Liver (tissue), 9 donors: Measurements from ENCODE around the gene DHX35. TPM values are rescaled to one million over a fixed set of nuclear protein-coding genes. Genes with fewer than 3 reads are reported as not detected.

Experiments used
- DNase-seq: peaks from one replicate; pipeline ENCODE4 v3.0.0-alpha.2; 2017; ENCODE audit warnings: low spot score
- H3K27ac ChIP-seq, 2 donors: one replicate each; pipeline ENCODE4 v1.7.0; 2013; ENCODE audit warnings: inconsistent platforms in 2 of 2, low read length in 2 of 2, control low read depth in 1 of 2, low read depth in 1 of 2, mild to moderate bottlenecking in 1 of 2
- H3K27me3 ChIP-seq, 4 donors: one replicate each; pipeline versions ENCODE4 v1.6.1 to v1.7.0; 2013; ENCODE audit warnings: low read length in 3 of 4, inconsistent platforms in 1 of 4, mild to moderate bottlenecking in 1 of 4, moderate library complexity in 1 of 4; ENCODE audit not compliant: control insufficient read depth in 4 of 4, insufficient read depth in 4 of 4
- H3K36me3 ChIP-seq, 4 donors: one replicate each; pipeline versions ENCODE4 v1.6.1 to v1.7.0; 2013; ENCODE audit warnings: low read length in 3 of 4, mild to moderate bottlenecking in 3 of 4, low read depth in 1 of 4, moderate library complexity in 1 of 4; ENCODE audit not compliant: control insufficient read depth in 4 of 4, insufficient read depth in 3 of 4
- H3K4me1 ChIP-seq, 4 donors: one replicate each; pipeline versions ENCODE4 v1.6.1 to v1.7.0; 2013; ENCODE audit warnings: low read length in 3 of 4, mild to moderate bottlenecking in 3 of 4, moderate library complexity in 1 of 4; ENCODE audit not compliant: control insufficient read depth in 4 of 4, insufficient read depth in 4 of 4
- H3K4me3 ChIP-seq, 3 donors: one replicate each; pipeline versions ENCODE4 v1.6.1 to v1.7.0; 2013; ENCODE audit warnings: low read length in 3 of 3, control low read depth in 1 of 3, low read depth in 1 of 3, mild to moderate bottlenecking in 1 of 3
- H3K9ac ChIP-seq, 2 donors: one replicate each; pipeline ENCODE4 v1.7.0; 2013; ENCODE audit warnings: low read length in 2 of 2, mild to moderate bottlenecking in 2 of 2, moderate library complexity in 2 of 2, control low read depth in 1 of 2, low read depth in 1 of 2
- H3K9me3 ChIP-seq, 4 donors: one replicate each; pipeline versions ENCODE4 v1.6.1 to v1.7.0; 2013; ENCODE audit warnings: low read length in 3 of 4; ENCODE audit not compliant: control insufficient read depth in 4 of 4
- EGR1 ChIP-seq, 2 donors: IDR thresholded peaks; 2 replicates each; pipeline ENCODE4 v1.6.1; 2016 to 2018; ENCODE audit warnings: antibody characterized with exemption in 2 of 2, low read depth in 2 of 2
- FOXA1 ChIP-seq: IDR thresholded peaks from 2 replicates; pipeline ENCODE4 v1.6.1; 2016; ENCODE audit warnings: antibody characterized with exemption
- FOXA2 ChIP-seq: IDR thresholded peaks from 2 replicates; pipeline ENCODE4 v1.6.1; 2016; ENCODE audit warnings: antibody characterized with exemption
- GABPA ChIP-seq, 2 donors: IDR thresholded peaks in 1 of 2; conservative IDR thresholded peaks in 1 of 2; 2 replicates each; pipeline ENCODE4 v1.6.1; 2016; ENCODE audit warnings: antibody characterized with exemption in 2 of 2, mild to moderate bottlenecking in 1 of 2, moderate library complexity in 1 of 2
- HNF4A ChIP-seq, 2 donors: conservative IDR thresholded peaks; 2 replicates each; pipeline ENCODE4 v1.6.1; 2016; ENCODE audit warnings: antibody characterized with exemption in 2 of 2, mild to moderate bottlenecking in 2 of 2
- HNF4G ChIP-seq: IDR thresholded peaks from 2 replicates; pipeline ENCODE4 v1.6.1; 2016; ENCODE audit warnings: antibody characterized with exemption
- JUND ChIP-seq, 2 donors: IDR thresholded peaks; 2 replicates each; pipeline ENCODE4 v1.6.1; 2016; ENCODE audit warnings: antibody characterized with exemption in 2 of 2
- NR2F2 ChIP-seq: IDR thresholded peaks from 2 replicates; pipeline ENCODE4 v1.6.1; 2016; ENCODE audit warnings: antibody characterized with exemption
- RAD21 ChIP-seq, 2 donors: IDR thresholded peaks; 2 replicates each; pipeline ENCODE4 v1.6.1; 2016; ENCODE audit warnings: antibody characterized with exemption in 2 of 2, mild to moderate bottlenecking in 2 of 2
- RXRA ChIP-seq, 2 donors: IDR thresholded peaks; 2 replicates each; pipeline ENCODE4 v1.6.1; 2017 to 2018; ENCODE audit warnings: antibody characterized with exemption in 2 of 2, mild to moderate bottlenecking in 1 of 2
- SP1 ChIP-seq: IDR thresholded peaks from 2 replicates; pipeline ENCODE4 v1.6.1; 2018; ENCODE audit warnings: antibody characterized with exemption, mild to moderate bottlenecking
- TAF1 ChIP-seq: conservative IDR thresholded peaks from 2 replicates; pipeline ENCODE4 v1.6.1; 2016; ENCODE audit warnings: antibody characterized with exemption, mild to moderate bottlenecking
- YY1 ChIP-seq: IDR thresholded peaks from 2 replicates; pipeline ENCODE4 v1.6.1; 2016; ENCODE audit warnings: antibody characterized with exemption, mild to moderate bottlenecking
- WGBS: extraction: QIAGEN DNeasy Blood & Tissue Kit; methylation state at CpG from one replicate; pipeline ENCODE4 v1.1.7; 2013; 5-methylcytosine and 5-hydroxymethylcytosine counted together
- polyA plus RNA-seq, 2 donors: library from polyadenylated mRNA; stranded (reverse) in 1 of 2; unstranded in 1 of 2; fragments of 200-250 nt in 1 of 2; fragments of >200 nt in 1 of 2; fragmentation: Nextera tagmentation in 1 of 2; extraction: Ambion mirVana in 1 of 2; gene quantifications; one replicate each; pipeline versions ENCODE4 v1.2.1 to v1.2.3, GENCODE V29; 2013 to 2015
- total RNA-seq, 2 donors: library from RNA; depleted of rRNA; stranded (reverse); fragments of >200 nt; gene quantifications; one replicate each; pipeline ENCODE4 v1.2.3, GENCODE V29; 2014
- TF ChIP-seq, protein P1 (sequence below): IDR thresholded peaks from 2 replicates; pipeline ENCODE4 v1.6.1; 2016; ENCODE audit warnings: antibody characterized with exemption
- TF ChIP-seq, protein P2 (sequence below): IDR thresholded peaks from 2 replicates; pipeline ENCODE4 v1.6.1; 2016; ENCODE audit warnings: antibody characterized with exemption
- TF ChIP-seq, protein P3 (sequence below): IDR thresholded peaks from 2 replicates; pipeline ENCODE4 v1.6.1; 2016; ENCODE audit warnings: antibody characterized with exemption
- TF ChIP-seq, protein P4 (sequence below): IDR thresholded peaks from 2 replicates; pipeline ENCODE4 v1.6.1; 2016; ENCODE audit warnings: antibody characterized with exemption, mild to moderate bottlenecking
- donor health status: healthy.
- donor health status: healthy.
- donor health status: healthy.
- donor health status: healthy.
- donor health status: healthy.

Gene DHX35
- total and polyA plus RNA-seq, 4 donors = 2.7 to 10.6 (median 4.8) TPM

DNA sequence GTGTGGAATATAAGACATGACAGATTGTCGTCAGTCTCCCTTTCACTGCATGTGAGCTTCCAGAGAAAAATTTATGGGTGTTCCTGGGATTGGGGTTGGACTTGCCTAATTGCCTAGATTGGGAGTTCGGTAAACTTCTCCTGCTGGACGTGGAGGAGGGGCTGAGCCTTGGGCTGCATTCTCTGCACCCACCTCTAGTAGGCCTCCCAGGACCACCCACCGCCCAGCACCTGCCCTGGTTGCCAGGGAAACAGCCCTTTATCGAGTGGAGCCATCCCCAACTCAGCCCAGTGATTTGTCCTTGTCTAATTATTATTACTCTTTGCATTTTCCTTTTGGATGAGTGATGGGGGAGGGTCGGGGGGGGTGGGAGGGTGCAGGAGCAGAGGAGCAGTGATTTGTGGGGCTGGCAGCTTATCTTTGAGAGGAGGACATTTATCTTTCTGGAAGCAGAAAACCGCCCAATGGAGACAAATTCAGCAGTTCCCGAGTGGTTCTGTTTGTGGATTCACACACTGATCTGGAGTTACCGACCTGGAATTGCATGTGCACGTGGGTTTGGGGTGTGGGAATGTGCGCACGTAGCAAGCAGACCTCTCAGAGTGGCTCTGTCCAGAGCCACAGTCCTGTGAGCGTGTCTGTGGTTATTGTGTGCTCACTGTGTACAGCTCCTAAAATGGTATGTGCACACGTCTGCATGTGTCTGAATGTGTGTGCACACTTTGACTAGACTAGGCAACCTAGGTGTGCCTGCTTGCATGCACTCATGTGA lies 104.5 kb downstream of the DHX35 start:
- no peak overlapping the region for H3K9ac ChIP-seq
- H3K9me3 ChIP-seq = peaks cover 0 to 5% (median 0%) of the 10 kb centered on the region in 4 donors
- DNase-seq = no peak
- no peak overlapping the region for H3K4me3 ChIP-seq
- H3K27ac ChIP-seq = no peak overlapping the region
- WGBS = 61% methylated on average over 14 of the region's 14 CpGs
- TF ChIP-seq FOXA1 (no peak), RXRA (IDR thresholded peaks at IDR 0.05) (no peak), SP1 (no peak), FOXA2 (no peak), RAD21 (IDR thresholded peaks at IDR 0.05) (no peak), JUND (IDR thresholded peaks at IDR 0.05) (no peak), GABPA (IDR thresholded peaks at IDR 0.05 in 1 of 2, conservative IDR thresholded peaks at IDR 0.05 in 1 of 2) (no peak), HNF4A (conservative IDR thresholded peaks at IDR 0.05) (no peak)
- TF ChIP-seq, protein P1, sequence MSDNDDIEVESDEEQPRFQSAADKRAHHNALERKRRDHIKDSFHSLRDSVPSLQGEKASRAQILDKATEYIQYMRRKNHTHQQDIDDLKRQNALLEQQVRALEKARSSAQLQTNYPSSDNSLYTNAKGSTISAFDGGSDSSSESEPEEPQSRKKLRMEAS = no peak
- H3K27me3 ChIP-seq = no peaks in the 10 kb centered on the region
- H3K36me3 ChIP-seq = no peaks in the 10 kb centered on the region
- H3K4me1 ChIP-seq = no peaks in the 10 kb centered on the region

DNA sequence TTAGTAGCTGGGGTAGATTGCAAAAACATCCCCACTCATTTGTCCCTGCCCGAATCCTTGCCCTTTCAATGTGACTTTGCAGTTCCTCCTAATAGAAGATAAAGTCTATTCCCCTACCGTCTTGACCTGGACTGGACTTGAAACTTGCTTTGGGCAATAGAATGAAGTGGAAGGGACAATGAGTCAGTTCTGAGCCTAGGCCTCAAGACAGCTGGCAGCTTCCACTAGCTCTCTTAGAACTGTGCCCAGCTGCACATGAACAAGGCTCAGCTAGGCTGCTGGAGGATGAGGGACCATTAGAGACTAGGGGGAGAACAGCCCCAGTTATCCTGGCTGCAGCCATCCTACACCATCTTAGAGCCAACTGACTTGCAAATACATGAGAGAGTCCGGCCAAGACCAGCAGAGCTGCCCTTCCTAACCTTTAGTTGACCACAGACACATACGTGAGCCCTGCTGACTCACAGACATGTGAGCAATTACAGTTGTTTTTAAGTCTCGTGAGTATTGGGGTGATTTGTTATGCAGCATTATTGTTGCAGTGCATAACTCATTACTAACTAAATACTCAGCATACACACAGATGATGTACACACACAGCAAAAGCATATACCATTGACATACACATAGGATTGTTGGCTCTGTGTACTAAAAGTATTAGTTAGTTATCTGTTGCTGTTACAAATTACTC lies 105.5 kb downstream of the DHX35 start:
- H3K27me3 ChIP-seq = no peaks in the 10 kb centered on the region
- TF ChIP-seq HNF4G (no peak), EGR1 (IDR thresholded peaks at IDR 0.05; ENCODE audit: low read depth in 2 of 2) (no peak), FOXA2 (no peak), SP1 (no peak), TAF1 (no peak), RXRA (IDR thresholded peaks at IDR 0.05) (no peak), YY1 (no peak), RAD21 (IDR thresholded peaks at IDR 0.05) (no peak), NR2F2 (no peak)
- TF ChIP-seq, protein P2, sequence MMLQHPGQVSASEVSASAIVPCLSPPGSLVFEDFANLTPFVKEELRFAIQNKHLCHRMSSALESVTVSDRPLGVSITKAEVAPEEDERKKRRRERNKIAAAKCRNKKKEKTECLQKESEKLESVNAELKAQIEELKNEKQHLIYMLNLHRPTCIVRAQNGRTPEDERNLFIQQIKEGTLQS = no peak
- TF ChIP-seq, protein P3, sequence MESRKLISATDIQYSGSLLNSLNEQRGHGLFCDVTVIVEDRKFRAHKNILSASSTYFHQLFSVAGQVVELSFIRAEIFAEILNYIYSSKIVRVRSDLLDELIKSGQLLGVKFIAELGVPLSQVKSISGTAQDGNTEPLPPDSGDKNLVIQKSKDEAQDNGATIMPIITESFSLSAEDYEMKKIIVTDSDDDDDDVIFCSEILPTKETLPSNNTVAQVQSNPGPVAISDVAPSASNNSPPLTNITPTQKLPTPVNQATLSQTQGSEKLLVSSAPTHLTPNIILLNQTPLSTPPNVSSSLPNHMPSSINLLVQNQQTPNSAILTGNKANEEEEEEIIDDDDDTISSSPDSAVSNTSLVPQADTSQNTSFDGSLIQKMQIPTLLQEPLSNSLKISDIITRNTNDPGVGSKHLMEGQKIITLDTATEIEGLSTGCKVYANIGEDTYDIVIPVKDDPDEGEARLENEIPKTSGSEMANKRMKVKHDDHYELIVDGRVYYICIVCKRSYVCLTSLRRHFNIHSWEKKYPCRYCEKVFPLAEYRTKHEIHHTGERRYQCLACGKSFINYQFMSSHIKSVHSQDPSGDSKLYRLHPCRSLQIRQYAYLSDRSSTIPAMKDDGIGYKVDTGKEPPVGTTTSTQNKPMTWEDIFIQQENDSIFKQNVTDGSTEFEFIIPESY = no peak
- no peak overlapping the region for H3K4me3 ChIP-seq
- 89% methylated on average over 5 of the region's 5 CpGs for WGBS
- H3K27ac ChIP-seq = no peak overlapping the region
- DNase-seq = no peak
- peaks cover 0 to 5% (median 0%) of the 10 kb centered on the region in 4 donors for H3K9me3 ChIP-seq
- no peaks in the 10 kb centered on the region for H3K36me3 ChIP-seq
- H3K4me1 ChIP-seq = no peaks in the 10 kb centered on the region
- H3K9ac ChIP-seq = no peak overlapping the region

DNA sequence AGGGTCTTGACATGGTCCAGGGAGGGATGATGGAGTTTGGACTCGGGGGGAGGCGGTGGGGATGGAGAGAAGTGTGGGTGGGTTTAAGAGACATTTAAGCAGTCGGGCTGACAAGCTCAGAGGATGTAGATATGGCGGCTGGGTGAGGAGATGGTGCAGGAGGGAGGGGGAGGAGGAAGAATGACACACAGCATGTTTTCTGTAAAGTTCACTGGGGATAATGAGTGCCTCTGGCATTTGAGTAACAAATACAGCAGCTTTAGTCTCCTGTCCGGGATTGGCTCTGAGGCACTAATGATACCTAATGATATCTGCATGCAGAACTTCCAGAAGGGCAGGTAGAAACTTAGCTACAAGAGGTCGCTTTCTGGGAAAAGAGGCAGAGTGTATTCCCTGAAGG lies 107.8 kb downstream of the DHX35 start:
- no peak overlapping the region for H3K9ac ChIP-seq
- no peaks in the 10 kb centered on the region for H3K27me3 ChIP-seq
- H3K9me3 ChIP-seq = peaks cover 0 to 5% (median 0%) of the 10 kb centered on the region in 4 donors
- no peak for DNase-seq
- no peak overlapping the region for H3K4me3 ChIP-seq
- WGBS = 60% methylated on average over 6 of the region's 6 CpGs
- no peaks in the 10 kb centered on the region for H3K36me3 ChIP-seq
- TF ChIP-seq, protein P4, sequence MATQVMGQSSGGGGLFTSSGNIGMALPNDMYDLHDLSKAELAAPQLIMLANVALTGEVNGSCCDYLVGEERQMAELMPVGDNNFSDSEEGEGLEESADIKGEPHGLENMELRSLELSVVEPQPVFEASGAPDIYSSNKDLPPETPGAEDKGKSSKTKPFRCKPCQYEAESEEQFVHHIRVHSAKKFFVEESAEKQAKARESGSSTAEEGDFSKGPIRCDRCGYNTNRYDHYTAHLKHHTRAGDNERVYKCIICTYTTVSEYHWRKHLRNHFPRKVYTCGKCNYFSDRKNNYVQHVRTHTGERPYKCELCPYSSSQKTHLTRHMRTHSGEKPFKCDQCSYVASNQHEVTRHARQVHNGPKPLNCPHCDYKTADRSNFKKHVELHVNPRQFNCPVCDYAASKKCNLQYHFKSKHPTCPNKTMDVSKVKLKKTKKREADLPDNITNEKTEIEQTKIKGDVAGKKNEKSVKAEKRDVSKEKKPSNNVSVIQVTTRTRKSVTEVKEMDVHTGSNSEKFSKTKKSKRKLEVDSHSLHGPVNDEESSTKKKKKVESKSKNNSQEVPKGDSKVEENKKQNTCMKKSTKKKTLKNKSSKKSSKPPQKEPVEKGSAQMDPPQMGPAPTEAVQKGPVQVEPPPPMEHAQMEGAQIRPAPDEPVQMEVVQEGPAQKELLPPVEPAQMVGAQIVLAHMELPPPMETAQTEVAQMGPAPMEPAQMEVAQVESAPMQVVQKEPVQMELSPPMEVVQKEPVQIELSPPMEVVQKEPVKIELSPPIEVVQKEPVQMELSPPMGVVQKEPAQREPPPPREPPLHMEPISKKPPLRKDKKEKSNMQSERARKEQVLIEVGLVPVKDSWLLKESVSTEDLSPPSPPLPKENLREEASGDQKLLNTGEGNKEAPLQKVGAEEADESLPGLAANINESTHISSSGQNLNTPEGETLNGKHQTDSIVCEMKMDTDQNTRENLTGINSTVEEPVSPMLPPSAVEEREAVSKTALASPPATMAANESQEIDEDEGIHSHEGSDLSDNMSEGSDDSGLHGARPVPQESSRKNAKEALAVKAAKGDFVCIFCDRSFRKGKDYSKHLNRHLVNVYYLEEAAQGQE = no peak
- H3K27ac ChIP-seq = no peak overlapping the region
- no peaks in the 10 kb centered on the region for H3K4me1 ChIP-seq
